HepG2 (cell line): ENCODE measurements around the gene UNC13D. TPM values are rescaled to one million over a fixed set of nuclear protein-coding genes. Genes with fewer than 3 reads are reported as not detected.

Experiments
- KLF11 ChIP-seq: IDR thresholded peaks from 2 replicates; pipeline ENCODE4 v1.6.1; 2016; ENCODE audit warnings: missing compliant biosample characterization
- SIN3B ChIP-seq: fragments of 150-350 bp; IDR thresholded peaks from 2 replicates; pipeline ENCODE4 v1.6.1; 2014; ENCODE audit warnings: low read length
- TCF7 ChIP-seq: sonication (generic); IDR thresholded peaks from 2 replicates; pipeline ENCODE4 v1.6.1; 2016; ENCODE audit warnings: antibody characterized with exemption, low read depth
- ZHX1 ChIP-seq: sonication (generic); formaldehyde crosslinking; IDR thresholded peaks from 2 replicates; pipeline ENCODE4 v1.8.1; 2022; ENCODE audit warnings: low read depth, mild to moderate bottlenecking, missing genetic modification reagents
- ZNF205 ChIP-seq: IDR thresholded peaks from 2 replicates; pipeline ENCODE4 v1.6.1; 2018; ENCODE audit warnings: missing biosample characterization, missing genetic modification reagents
- ZNF256 ChIP-seq: sonication (generic); formaldehyde crosslinking; conservative IDR thresholded peaks from 2 replicates; pipeline ENCODE4 v1.4.0; 2020; ENCODE audit warnings: missing genetic modification reagents
- ZNF446 ChIP-seq: sonication (generic); formaldehyde crosslinking; IDR thresholded peaks from 2 replicates; pipeline ENCODE4 v1.5.0; 2020; ENCODE audit warnings: mild to moderate bottlenecking, missing genetic modification reagents
- ZSCAN20 ChIP-seq: sonication (generic); formaldehyde crosslinking; IDR thresholded peaks from 2 replicates; pipeline ENCODE4 v1.4.0; 2020; ENCODE audit warnings: missing genetic modification reagents, mild to moderate bottlenecking, borderline replicate concordance
- polyA plus RNA-seq, 8 experiments: library from polyadenylated mRNA; depleted of rRNA in 3 of 8; stranded (reverse) in 7 of 8; unstranded in 1 of 8; fragments of >200 nt; fragmentation: Illumina TruSeq in 4 of 8; extraction: Trizol in 4 of 8; gene quantifications; 2 replicates each; pipeline versions ENCODE4 v1.2.1 to v1.2.3, GENCODE V29; 2011 to 2016; ENCODE audit warnings: low read depth in 4 of 8, missing spikeins in 1 of 8, mixed read lengths in 1 of 8; ENCODE audit not compliant: insufficient read depth in 1 of 8
- total RNA-seq, 5 experiments: library from RNA; depleted of rRNA; stranded (reverse); fragments of >200 nt; fragmentation: Illumina TruSeq; extraction: Trizol; gene quantifications; 2 replicates each; pipeline ENCODE4 v1.2.3, GENCODE V29; 2016; ENCODE audit warnings: low read depth in 1 of 5
- TF ChIP-seq, protein P1 (sequence below): sonication (generic); formaldehyde crosslinking; conservative IDR thresholded peaks from 2 replicates; pipeline ENCODE4 v1.5.0; 2020; ENCODE audit warnings: missing genetic modification reagents
- TF ChIP-seq, protein P2 (sequence below): sonication (generic); formaldehyde crosslinking; IDR thresholded peaks from 2 replicates; pipeline ENCODE4 v1.4.0; 2020; ENCODE audit warnings: mild to moderate bottlenecking, missing genetic modification reagents
- TF ChIP-seq, protein P3 (sequence below): sonication (generic); formaldehyde crosslinking; IDR thresholded peaks from 2 replicates; pipeline ENCODE4 v1.5.1; 2020; ENCODE audit warnings: missing genetic modification reagents, mild to moderate bottlenecking, borderline replicate concordance

The UNC13D gene
- total and polyA plus RNA-seq, 2 of the 13 experiments (the other 11 are each of a cell fraction or from before 2014, with no cell fraction given) = 29.7 to 42.7 TPM

GRCh38 chr17:75872434-75873351 lies 28.5 kb upstream of the UNC13D start (continued):
- peak; percentile 74; the same call in 1 of the 2 replicates for TF ChIP-seq ZNF256 (CRISPR knock-in tag)
- TF ChIP-seq, protein P1, sequence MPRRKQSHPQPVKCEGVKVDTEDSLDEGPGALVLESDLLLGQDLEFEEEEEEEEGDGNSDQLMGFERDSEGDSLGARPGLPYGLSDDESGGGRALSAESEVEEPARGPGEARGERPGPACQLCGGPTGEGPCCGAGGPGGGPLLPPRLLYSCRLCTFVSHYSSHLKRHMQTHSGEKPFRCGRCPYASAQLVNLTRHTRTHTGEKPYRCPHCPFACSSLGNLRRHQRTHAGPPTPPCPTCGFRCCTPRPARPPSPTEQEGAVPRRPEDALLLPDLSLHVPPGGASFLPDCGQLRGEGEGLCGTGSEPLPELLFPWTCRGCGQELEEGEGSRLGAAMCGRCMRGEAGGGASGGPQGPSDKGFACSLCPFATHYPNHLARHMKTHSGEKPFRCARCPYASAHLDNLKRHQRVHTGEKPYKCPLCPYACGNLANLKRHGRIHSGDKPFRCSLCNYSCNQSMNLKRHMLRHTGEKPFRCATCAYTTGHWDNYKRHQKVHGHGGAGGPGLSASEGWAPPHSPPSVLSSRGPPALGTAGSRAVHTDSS (CRISPR knock-in tag) = 0 out of 2 replicates have a peak, but pooled peaks have one; percentile 71
- TF ChIP-seq ZHX1 (CRISPR knock-in tag) = peak; percentile 78
- TF ChIP-seq, protein P2, sequence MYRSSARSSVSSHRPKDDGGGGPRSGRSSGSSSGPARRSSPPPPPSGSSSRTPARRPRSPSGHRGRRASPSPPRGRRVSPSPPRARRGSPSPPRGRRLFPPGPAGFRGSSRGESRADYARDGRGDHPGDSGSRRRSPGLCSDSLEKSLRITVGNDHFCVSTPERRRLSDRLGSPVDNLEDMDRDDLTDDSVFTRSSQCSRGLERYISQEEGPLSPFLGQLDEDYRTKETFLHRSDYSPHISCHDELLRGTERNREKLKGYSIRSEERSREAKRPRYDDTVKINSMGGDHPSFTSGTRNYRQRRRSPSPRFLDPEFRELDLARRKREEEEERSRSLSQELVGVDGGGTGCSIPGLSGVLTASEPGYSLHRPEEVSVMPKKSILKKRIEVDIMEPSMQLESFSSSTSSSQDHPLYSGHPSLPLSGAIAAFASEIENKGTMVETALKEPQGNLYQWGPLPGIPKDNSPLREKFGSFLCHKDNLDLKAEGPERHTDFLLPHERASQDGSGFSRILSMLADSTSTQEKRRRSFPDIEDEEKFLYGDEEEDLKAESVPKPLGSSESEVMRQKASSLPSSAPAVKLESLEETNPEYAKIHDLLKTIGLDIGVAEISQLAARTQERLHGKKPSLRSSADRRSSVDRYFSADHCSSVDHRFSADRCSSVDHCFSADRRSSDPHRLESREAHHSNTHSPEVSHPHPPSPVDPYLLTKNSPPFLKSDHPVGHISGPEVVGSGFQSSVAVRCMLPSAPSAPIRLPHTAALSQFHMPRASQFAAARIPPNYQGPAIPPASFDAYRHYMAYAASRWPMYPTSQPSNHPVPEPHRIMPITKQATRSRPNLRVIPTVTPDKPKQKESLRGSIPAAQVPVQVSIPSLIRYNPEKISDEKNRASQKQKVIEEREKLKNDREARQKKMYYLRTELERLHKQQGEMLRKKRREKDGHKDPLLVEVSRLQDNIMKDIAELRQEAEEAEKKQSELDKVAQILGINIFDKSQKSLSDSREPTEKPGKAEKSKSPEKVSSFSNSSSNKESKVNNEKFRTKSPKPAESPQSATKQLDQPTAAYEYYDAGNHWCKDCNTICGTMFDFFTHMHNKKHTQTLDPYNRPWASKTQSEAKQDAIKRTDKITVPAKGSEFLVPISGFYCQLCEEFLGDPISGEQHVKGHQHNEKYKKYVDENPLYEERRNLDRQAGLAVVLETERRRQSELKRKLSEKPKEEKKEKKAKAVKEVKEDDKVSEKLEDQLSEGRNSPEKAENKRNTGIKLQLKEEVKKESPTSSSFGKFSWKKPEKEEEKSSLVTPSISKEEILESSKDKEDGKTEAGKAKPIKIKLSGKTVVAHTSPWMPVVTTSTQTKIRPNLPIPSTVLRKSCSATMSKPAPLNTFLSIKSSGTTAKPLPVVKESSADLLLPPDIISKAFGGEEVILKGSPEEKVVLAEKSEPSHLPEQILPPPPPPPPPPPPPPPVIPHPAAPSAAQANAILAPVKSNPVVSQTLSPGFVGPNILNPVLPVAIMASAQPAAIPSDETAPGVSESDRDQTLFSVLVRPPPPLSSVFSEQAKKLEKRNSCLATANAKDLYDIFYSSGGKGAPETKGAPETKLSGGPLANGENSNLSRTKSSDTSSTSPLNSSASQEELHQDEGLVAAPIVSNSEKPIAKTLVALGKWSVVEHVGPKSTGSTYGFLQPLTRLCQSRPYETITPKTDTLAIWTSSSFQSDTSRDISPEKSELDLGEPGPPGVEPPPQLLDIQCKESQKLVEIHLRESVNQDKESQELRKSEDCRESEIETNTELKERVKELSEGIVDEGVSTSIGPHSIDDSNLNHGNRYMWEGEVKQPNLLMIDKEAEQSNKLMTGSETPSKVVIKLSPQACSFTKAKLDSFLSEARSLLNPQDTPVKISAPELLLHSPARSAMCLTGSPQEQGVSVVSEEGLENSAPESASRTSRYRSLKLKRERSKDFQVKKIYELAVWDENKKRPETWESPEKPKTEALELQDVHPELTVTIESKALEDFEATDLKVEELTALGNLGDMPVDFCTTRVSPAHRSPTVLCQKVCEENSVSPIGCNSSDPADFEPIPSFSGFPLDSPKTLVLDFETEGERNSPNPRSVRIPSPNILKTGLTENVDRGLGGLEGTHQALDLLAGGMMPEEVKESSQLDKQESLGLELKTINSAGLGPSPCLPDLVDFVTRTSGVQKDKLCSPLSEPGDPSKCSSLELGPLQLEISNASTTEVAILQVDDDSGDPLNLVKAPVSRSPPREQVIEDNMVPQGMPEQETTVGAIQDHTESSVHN (CRISPR knock-in tag) = 0 out of 2 replicates have a peak, but pooled peaks have one; percentile 63
- peak; percentile 85 for TF ChIP-seq ZNF205
- 0 out of 2 replicates have a peak, but pooled peaks have one; percentile 53 for TF ChIP-seq ZSCAN20 (CRISPR knock-in tag)
- TF ChIP-seq ZNF446 (CRISPR knock-in tag) = no peak; the same call in 1 of the 2 replicates
- peak; percentile 15; the same call in 1 of the 2 replicates for TF ChIP-seq SIN3B
- TF ChIP-seq, protein P3, sequence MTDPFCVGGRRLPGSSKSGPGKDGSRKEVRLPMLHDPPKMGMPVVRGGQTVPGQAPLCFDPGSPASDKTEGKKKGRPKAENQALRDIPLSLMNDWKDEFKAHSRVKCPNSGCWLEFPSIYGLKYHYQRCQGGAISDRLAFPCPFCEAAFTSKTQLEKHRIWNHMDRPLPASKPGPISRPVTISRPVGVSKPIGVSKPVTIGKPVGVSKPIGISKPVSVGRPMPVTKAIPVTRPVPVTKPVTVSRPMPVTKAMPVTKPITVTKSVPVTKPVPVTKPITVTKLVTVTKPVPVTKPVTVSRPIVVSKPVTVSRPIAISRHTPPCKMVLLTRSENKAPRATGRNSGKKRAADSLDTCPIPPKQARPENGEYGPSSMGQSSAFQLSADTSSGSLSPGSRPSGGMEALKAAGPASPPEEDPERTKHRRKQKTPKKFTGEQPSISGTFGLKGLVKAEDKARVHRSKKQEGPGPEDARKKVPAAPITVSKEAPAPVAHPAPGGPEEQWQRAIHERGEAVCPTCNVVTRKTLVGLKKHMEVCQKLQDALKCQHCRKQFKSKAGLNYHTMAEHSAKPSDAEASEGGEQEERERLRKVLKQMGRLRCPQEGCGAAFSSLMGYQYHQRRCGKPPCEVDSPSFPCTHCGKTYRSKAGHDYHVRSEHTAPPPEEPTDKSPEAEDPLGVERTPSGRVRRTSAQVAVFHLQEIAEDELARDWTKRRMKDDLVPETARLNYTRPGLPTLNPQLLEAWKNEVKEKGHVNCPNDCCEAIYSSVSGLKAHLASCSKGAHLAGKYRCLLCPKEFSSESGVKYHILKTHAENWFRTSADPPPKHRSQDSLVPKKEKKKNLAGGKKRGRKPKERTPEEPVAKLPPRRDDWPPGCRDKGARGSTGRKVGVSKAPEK (CRISPR knock-in tag) = no peak; the same call in 1 of the 2 replicates
- TF ChIP-seq KLF11 (CRISPR knock-in tag) = no peak; the same call in 1 of the 2 replicates
- no peak for TF ChIP-seq TCF7
